Measurements from ENCODE around the gene BOLA1. TPM values are rescaled to one million over a fixed set of nuclear protein-coding genes. Genes with fewer than 3 reads are reported as not detected.

The BOLA1 gene
- total and polyA plus RNA-seq, 2 of the 13 experiments (the other 11 are each of a cell fraction or from before 2014, with no cell fraction given), result 3.2 to 4.2 TPM

DNA sequence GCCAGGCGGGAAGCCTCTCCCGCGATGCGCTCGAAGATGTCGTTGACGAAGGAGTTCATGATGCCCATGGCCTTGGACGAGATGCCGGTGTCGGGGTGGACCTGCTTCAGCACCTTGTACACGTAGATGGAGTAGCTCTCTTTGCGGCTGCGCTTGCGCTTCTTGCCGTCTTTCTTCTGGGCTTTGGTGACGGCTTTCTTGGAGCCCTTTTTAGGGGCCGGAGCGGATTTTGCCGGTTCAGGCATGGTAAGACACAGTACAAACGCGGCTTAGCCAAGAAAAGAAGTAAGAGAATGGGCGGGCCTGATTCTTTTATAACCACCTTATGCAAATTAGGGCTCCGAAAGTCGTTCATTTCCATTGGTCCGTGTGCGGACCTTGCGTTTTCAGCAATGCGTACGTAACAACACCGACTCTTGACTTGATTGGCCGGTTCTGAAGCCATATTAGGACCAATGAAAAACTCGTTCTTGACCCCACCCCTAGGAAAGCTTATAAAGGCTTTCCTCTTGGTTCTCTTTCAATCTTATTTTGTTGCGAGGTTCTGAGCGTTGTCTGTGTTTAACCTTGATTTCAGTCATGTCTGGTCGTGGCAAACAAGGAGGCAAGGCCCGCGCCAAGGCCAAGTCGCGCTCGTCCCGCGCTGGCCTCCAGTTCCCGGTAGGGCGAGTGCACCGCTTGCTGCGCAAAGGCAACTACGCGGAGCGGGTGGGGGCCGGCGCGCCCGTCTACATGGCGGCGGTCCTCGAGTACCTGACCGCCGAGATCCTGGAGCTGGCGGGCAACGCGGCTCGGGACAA lies 12.8 kb upstream of the BOLA1 start (continued):
- TF ChIP-seq, protein P1, sequence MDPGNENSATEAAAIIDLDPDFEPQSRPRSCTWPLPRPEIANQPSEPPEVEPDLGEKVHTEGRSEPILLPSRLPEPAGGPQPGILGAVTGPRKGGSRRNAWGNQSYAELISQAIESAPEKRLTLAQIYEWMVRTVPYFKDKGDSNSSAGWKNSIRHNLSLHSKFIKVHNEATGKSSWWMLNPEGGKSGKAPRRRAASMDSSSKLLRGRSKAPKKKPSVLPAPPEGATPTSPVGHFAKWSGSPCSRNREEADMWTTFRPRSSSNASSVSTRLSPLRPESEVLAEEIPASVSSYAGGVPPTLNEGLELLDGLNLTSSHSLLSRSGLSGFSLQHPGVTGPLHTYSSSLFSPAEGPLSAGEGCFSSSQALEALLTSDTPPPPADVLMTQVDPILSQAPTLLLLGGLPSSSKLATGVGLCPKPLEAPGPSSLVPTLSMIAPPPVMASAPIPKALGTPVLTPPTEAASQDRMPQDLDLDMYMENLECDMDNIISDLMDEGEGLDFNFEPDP (CRISPR knock-in tag; conservative IDR thresholded peaks at IDR 0.05), result 0 out of 2 replicates have a peak, but pooled peaks have one; percentile 30
- TF ChIP-seq ETV5 (CRISPR knock-in tag; IDR thresholded peaks at IDR 0.05; ENCODE audit: borderline replicate concordance) (peak; percentile 29; the same call in 1 of the 2 replicates), ZZZ3 (CRISPR knock-in tag; IDR thresholded peaks at IDR 0.05; ENCODE audit: borderline replicate concordance) (peak; percentile 45; the same call in 1 of the 2 replicates), HOXA5 (CRISPR knock-in tag; IDR thresholded peaks at IDR 0.05) (peak; percentile 74), MBD4 (IDR thresholded peaks at IDR 0.05; ENCODE audit: borderline replicate concordance, low read length) (no peak), TOPORS (CRISPR knock-in tag; IDR thresholded peaks at IDR 0.05) (peak; percentile 33; the same call in 1 of the 2 replicates), RORA (CRISPR knock-in tag; IDR thresholded peaks at IDR 0.05) (no peak), PTBP1 (IDR thresholded peaks at IDR 0.05; ENCODE audit: low read depth, low read length, poor library complexity, severe bottlenecking) (no peak), NR2F6 (IDR thresholded peaks at IDR 0.05) (no peak), NR2F6 (CRISPR knock-in tag; IDR thresholded peaks at IDR 0.05) (peak; percentile 31; the same call in 1 of the 2 replicates), ZNF496 (CRISPR knock-in tag; IDR thresholded peaks at IDR 0.05; ENCODE audit: insufficient replicate concordance) (no peak), ESRRA (CRISPR knock-in tag; IDR thresholded peaks at IDR 0.05; ENCODE audit: low read depth) (no peak), ZSCAN25 (CRISPR knock-in tag; IDR thresholded peaks at IDR 0.05) (no peak), POLR2A (IDR thresholded peaks at IDR 0.05; ENCODE audit: insufficient read depth in 1 of 2, low read depth in 2 of 2, low read length in 2 of 2) (peak; percentile 81 to 95), KLF15 (CRISPR knock-in tag; IDR thresholded peaks at IDR 0.05; ENCODE audit: borderline replicate concordance) (peak; percentile 96; the same call in 1 of the 2 replicates), HMG20B (CRISPR knock-in tag; conservative IDR thresholded peaks at IDR 0.05) (no peak), ATF4 (CRISPR knock-in tag; IDR thresholded peaks at IDR 0.05) (peak; percentile 53 to 54; a peak in 3 of 4 replicates), CENPT (CRISPR knock-in tag; IDR thresholded peaks at IDR 0.05; ENCODE audit: low read depth) (no peak; the same call in 1 of the 2 replicates), GABPB1 (CRISPR knock-in tag; IDR thresholded peaks at IDR 0.05) (peak; percentile 52; the same call in 1 of the 2 replicates)
- TF ChIP-seq, protein P2, sequence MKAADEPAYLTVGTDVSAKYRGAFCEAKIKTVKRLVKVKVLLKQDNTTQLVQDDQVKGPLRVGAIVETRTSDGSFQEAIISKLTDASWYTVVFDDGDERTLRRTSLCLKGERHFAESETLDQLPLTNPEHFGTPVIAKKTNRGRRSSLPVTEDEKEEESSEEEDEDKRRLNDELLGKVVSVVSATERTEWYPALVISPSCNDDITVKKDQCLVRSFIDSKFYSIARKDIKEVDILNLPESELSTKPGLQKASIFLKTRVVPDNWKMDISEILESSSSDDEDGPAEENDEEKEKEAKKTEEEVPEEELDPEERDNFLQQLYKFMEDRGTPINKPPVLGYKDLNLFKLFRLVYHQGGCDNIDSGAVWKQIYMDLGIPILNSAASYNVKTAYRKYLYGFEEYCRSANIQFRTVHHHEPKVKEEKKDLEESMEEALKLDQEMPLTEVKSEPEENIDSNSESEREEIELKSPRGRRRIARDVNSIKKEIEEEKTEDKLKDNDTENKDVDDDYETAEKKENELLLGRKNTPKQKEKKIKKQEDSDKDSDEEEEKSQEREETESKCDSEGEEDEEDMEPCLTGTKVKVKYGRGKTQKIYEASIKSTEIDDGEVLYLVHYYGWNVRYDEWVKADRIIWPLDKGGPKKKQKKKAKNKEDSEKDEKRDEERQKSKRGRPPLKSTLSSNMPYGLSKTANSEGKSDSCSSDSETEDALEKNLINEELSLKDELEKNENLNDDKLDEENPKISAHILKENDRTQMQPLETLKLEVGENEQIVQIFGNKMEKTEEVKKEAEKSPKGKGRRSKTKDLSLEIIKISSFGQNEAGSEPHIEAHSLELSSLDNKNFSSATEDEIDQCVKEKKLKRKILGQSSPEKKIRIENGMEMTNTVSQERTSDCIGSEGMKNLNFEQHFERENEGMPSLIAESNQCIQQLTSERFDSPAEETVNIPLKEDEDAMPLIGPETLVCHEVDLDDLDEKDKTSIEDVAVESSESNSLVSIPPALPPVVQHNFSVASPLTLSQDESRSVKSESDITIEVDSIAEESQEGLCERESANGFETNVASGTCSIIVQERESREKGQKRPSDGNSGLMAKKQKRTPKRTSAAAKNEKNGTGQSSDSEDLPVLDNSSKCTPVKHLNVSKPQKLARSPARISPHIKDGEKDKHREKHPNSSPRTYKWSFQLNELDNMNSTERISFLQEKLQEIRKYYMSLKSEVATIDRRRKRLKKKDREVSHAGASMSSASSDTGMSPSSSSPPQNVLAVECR (CRISPR knock-in tag; IDR thresholded peaks at IDR 0.05; ENCODE audit: borderline replicate concordance), result peak; percentile 62; the same call in 1 of the 2 replicates
- TF ChIP-seq, protein P3, sequence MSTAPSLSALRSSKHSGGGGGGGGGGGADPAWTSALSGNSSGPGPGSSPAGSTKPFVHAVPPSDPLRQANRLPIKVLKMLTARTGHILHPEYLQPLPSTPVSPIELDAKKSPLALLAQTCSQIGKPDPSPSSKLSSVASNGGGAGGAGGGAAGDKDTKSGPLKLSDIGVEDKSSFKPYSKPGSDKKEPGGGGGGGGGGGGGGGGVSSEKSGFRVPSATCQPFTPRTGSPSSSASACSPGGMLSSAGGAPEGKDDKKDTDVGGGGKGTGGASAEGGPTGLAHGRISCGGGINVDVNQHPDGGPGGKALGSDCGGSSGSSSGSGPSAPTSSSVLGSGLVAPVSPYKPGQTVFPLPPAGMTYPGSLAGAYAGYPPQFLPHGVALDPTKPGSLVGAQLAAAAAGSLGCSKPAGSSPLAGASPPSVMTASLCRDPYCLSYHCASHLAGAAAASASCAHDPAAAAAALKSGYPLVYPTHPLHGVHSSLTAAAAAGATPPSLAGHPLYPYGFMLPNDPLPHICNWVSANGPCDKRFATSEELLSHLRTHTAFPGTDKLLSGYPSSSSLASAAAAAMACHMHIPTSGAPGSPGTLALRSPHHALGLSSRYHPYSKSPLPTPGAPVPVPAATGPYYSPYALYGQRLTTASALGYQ (CRISPR knock-in tag; IDR thresholded peaks at IDR 0.05), result no peak

Measured in HepG2 (cell line).